Measurements from ENCODE around the gene HYAL3.
A peak's percentile ranks its signal among the peaks of the same experiment; 100 is the strongest.

HYAL3 gene

DNA sequence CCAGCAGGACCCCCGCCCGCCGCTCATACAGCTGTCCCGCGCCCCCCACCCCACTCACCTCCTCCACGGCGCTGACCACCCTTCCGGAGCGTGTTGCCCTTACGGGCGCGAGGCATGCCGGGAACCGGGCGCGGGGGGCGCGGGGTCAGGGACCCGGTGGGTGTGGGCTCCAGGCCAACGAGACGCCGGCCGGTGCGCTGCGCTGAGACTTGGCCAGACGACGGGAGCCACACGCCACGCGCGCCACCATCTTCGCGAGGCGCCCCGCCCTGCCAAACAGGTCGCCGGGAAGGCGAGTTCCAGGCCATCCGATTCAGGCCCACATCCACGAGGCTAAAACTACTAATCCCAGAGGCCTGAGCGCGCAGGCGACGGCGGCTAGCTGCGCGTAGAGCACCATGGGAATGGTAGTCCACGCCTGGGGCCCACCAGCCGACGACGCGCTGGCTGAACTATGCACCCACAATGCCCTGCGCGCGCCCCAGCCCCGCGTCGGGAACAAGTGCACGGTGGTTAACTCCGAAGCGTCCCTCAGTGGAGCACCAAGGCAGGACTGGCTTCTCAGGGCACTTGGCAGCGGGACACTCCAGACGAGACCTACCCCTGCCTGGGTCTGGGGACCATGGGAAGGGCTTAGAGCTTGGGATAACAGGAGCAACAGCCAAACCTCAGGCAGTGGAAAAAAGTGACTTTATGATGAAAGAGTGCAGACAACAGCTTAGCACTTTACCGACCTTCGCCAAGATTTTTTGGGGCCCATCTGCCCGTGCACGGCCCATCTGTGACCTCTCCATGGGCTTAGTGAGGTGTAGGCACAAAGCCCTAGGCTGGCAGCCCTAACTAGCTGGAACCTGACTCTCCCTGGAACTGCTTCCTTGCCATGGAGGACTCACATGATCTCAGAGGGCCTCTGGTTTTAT, 6.8 kb downstream of the HYAL3 start, which contains the start of gene IFRD2:
IFRD2 (minus strand) TSS at position 271 of the 920 bp plus-strand sequence; CDS start at position 116, 155 bp downstream.
- no peak for TF ChIP-seq CEBPB (IDR thresholded peaks at IDR 0.05)
- TF ChIP-seq YY1 (IDR thresholded peaks at IDR 0.05; ENCODE audit: low read depth) = peak; percentile 94
- TF ChIP-seq FOXM1 (IDR thresholded peaks at IDR 0.05; ENCODE audit: borderline replicate concordance, low read depth) = no peak
- TF ChIP-seq, protein P1, sequence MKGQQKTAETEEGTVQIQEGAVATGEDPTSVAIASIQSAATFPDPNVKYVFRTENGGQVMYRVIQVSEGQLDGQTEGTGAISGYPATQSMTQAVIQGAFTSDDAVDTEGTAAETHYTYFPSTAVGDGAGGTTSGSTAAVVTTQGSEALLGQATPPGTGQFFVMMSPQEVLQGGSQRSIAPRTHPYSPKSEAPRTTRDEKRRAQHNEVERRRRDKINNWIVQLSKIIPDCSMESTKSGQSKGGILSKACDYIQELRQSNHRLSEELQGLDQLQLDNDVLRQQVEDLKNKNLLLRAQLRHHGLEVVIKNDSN (IDR thresholded peaks at IDR 0.05) = peak; percentile 65
- TF ChIP-seq TAF1 (IDR thresholded peaks at IDR 0.05; ENCODE audit: low read depth) = peak; percentile 85; the same call in 1 of the 2 replicates
- 0 out of 2 replicates have a peak, but pooled peaks have one; percentile 10 for TF ChIP-seq RAD21 (IDR thresholded peaks at IDR 0.05; ENCODE audit: low read depth)
- TF ChIP-seq TEAD4 (IDR thresholded peaks at IDR 0.05) = peak; percentile 72
- peak; percentile 90 for TF ChIP-seq CREB1 (IDR thresholded peaks at IDR 0.05; ENCODE audit: low read depth)
- TF ChIP-seq ZBTB7A (IDR thresholded peaks at IDR 0.05; ENCODE audit: low read depth) = peak; percentile 76; the same call in 1 of the 2 replicates
- peak; percentile 48; the same call in 1 of the 2 replicates for TF ChIP-seq EGR1 (IDR thresholded peaks at IDR 0.05)
- TF ChIP-seq NFIC (IDR thresholded peaks at IDR 0.05) = peak; percentile 68
- TF ChIP-seq EP300 (IDR thresholded peaks at IDR 0.05; ENCODE audit: borderline replicate concordance) = no peak
- TF ChIP-seq, protein P2, sequence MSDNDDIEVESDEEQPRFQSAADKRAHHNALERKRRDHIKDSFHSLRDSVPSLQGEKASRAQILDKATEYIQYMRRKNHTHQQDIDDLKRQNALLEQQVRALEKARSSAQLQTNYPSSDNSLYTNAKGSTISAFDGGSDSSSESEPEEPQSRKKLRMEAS (IDR thresholded peaks at IDR 0.05) = peak; percentile 87
- TF ChIP-seq TCF12 (IDR thresholded peaks at IDR 0.05; ENCODE audit: low read depth) = peak; percentile 84
- TF ChIP-seq, protein P3, sequence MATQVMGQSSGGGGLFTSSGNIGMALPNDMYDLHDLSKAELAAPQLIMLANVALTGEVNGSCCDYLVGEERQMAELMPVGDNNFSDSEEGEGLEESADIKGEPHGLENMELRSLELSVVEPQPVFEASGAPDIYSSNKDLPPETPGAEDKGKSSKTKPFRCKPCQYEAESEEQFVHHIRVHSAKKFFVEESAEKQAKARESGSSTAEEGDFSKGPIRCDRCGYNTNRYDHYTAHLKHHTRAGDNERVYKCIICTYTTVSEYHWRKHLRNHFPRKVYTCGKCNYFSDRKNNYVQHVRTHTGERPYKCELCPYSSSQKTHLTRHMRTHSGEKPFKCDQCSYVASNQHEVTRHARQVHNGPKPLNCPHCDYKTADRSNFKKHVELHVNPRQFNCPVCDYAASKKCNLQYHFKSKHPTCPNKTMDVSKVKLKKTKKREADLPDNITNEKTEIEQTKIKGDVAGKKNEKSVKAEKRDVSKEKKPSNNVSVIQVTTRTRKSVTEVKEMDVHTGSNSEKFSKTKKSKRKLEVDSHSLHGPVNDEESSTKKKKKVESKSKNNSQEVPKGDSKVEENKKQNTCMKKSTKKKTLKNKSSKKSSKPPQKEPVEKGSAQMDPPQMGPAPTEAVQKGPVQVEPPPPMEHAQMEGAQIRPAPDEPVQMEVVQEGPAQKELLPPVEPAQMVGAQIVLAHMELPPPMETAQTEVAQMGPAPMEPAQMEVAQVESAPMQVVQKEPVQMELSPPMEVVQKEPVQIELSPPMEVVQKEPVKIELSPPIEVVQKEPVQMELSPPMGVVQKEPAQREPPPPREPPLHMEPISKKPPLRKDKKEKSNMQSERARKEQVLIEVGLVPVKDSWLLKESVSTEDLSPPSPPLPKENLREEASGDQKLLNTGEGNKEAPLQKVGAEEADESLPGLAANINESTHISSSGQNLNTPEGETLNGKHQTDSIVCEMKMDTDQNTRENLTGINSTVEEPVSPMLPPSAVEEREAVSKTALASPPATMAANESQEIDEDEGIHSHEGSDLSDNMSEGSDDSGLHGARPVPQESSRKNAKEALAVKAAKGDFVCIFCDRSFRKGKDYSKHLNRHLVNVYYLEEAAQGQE (IDR thresholded peaks at IDR 0.05; ENCODE audit: low read depth) = no peak

DNA sequence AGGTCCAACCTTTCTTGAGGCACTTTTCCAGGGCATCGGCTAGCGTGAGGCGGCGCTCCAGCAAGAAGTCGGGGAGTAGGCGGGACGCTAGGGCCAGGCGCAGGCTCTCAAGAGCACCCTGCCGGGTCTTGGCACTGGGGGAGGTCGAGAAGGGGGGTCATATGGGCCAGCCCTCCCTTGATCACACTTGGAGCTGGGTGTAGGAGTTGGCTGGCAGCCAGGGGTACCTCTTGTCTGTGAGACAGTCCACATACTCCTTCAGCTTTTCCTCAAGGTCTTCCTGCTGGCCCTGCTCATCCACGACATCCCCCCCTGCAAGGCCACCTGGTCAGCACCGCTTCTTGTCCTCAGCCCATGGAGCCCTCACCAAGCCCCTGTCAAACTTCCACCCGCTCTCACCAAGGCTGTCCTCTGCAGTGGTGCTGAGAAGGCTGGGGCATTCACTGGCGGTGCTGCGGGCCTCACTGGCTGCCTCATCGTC, 9.0 kb downstream of the HYAL3 start:
- TF ChIP-seq NFIC (IDR thresholded peaks at IDR 0.05) (no peak), RAD21 (IDR thresholded peaks at IDR 0.05; ENCODE audit: low read depth) (no peak), TCF12 (IDR thresholded peaks at IDR 0.05; ENCODE audit: low read depth) (no peak), TAF1 (IDR thresholded peaks at IDR 0.05; ENCODE audit: low read depth) (no peak), EGR1 (IDR thresholded peaks at IDR 0.05) (no peak), ZBTB7A (IDR thresholded peaks at IDR 0.05; ENCODE audit: low read depth) (no peak), CREB1 (IDR thresholded peaks at IDR 0.05; ENCODE audit: low read depth) (no peak)

DNA sequence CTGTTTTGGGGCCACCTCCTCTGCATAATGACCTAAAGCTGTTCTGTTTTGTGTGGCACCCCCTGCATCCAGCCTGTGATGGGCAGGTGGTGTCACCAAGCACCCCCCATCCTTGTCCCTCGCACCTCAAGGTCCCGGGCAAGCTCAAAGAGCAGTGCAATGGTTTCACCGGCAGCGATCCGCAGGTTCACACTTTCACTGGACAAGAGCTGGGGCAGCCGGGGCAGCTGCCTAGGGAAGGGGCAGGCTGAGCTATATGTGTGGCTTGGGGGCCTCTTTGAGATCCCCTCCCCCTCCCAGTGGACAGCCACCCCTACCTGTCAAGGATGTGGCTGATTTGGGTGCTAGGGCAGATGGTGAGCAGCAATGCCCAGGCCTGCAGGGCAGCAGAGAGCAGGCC, 10.1 kb downstream of the HYAL3 start:
- TF ChIP-seq, protein P2 (IDR thresholded peaks at IDR 0.05) = no peak
- no peak for TF ChIP-seq TAF1 (IDR thresholded peaks at IDR 0.05; ENCODE audit: low read depth)
- TF ChIP-seq CEBPB (IDR thresholded peaks at IDR 0.05) = no peak
- TF ChIP-seq, protein P1 (IDR thresholded peaks at IDR 0.05) = no peak
- TF ChIP-seq, protein P3 (IDR thresholded peaks at IDR 0.05; ENCODE audit: low read depth) = no peak
- no peak for TF ChIP-seq TCF12 (IDR thresholded peaks at IDR 0.05; ENCODE audit: low read depth)
- no peak for TF ChIP-seq RAD21 (IDR thresholded peaks at IDR 0.05; ENCODE audit: low read depth)
- no peak for TF ChIP-seq ZBTB7A (IDR thresholded peaks at IDR 0.05; ENCODE audit: low read depth)
- no peak for TF ChIP-seq TEAD4 (IDR thresholded peaks at IDR 0.05)

DNA sequence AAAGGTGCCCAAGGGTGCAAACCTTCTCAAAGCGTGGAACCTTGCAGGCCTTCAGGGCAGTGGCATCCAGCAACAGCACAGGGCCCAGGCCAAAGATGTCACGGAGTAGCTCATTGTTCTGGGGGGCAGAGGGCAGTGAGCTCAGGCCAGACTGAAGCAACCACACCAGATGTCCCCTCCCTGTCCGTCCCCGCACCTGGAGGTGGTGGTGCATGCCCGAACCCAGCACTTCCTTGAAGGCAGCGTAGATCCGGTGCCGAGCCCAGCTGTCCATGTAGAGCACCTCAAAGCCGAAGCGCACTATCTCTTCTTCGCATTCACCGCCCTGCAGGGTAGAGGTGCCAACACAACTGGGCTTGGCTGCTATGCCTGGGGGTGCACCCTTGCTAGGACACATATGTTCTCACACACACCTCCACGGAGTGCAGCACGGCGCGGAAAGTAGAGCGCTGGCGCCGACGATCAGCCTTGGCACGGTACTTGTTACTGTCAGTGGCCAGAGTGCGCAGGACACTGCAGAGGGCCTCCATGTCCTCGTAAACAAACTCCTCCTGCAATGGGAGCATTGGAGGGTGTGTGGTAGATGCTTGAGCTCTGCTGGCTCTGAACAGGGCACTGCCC, 10.7 kb downstream of the HYAL3 start:
- TF ChIP-seq CEBPB (IDR thresholded peaks at IDR 0.05) (no peak), YY1 (IDR thresholded peaks at IDR 0.05; ENCODE audit: low read depth) (no peak), EP300 (IDR thresholded peaks at IDR 0.05; ENCODE audit: borderline replicate concordance) (no peak), EGR1 (IDR thresholded peaks at IDR 0.05) (no peak), FOXM1 (IDR thresholded peaks at IDR 0.05; ENCODE audit: borderline replicate concordance, low read depth) (no peak), RAD21 (IDR thresholded peaks at IDR 0.05; ENCODE audit: low read depth) (no peak), TAF1 (IDR thresholded peaks at IDR 0.05; ENCODE audit: low read depth) (no peak), CREB1 (IDR thresholded peaks at IDR 0.05; ENCODE audit: low read depth) (no peak), NFIC (IDR thresholded peaks at IDR 0.05) (no peak), TEAD4 (IDR thresholded peaks at IDR 0.05) (no peak), ZBTB7A (IDR thresholded peaks at IDR 0.05; ENCODE audit: low read depth) (no peak), TCF12 (IDR thresholded peaks at IDR 0.05; ENCODE audit: low read depth) (no peak)
- TF ChIP-seq, protein P3 (IDR thresholded peaks at IDR 0.05; ENCODE audit: low read depth) = no peak
- TF ChIP-seq, protein P1 (IDR thresholded peaks at IDR 0.05) = no peak
- TF ChIP-seq, protein P2 (IDR thresholded peaks at IDR 0.05) = no peak

Measured in Ishikawa (cell line).